DOHH2 (cell line): ENCODE data around the gene CCN2.

Experiments
- H3F3A ChIP-seq: fragments of 200-600 bp; sonication (generic), shearing (Covaris generic); 2 replicates; pipeline ENCODE4 v1.6.0; 2016; ENCODE audit warnings: antibody characterized with exemption, mild to moderate bottlenecking; ENCODE audit not compliant: control insufficient read depth, insufficient read depth
- H3K27ac ChIP-seq: fragments of 200-600 bp; sonication (generic); 2 replicates; pipeline ENCODE4 v1.5.1; 2014; ENCODE audit warnings: low read depth, mild to moderate bottlenecking, low read length, moderate library complexity
- H3K27me3 ChIP-seq: fragments of 200-600 bp; sonication (generic); 2 replicates; pipeline ENCODE4 v1.6.1; 2014; ENCODE audit warnings: mild to moderate bottlenecking, low read length, mixed read lengths; ENCODE audit not compliant: control insufficient read depth
- H3K36me3 ChIP-seq: fragments of 200-600 bp; sonication (generic); 2 replicates; pipeline ENCODE4 v1.6.1; 2014; ENCODE audit warnings: mild to moderate bottlenecking, low read length, moderate library complexity, mixed read lengths; ENCODE audit not compliant: control insufficient read depth
- H3K4me1 ChIP-seq: fragments of 200-600 bp; sonication (generic); 2 replicates; pipeline ENCODE4 v1.6.1; 2014; ENCODE audit warnings: mild to moderate bottlenecking, low read length, mixed read lengths; ENCODE audit not compliant: control insufficient read depth
- H3K4me2 ChIP-seq: fragments of 200-600 bp; sonication (generic); 2 replicates; pipeline ENCODE4 v1.6.0; 2014; ENCODE audit warnings: mild to moderate bottlenecking, low read length, moderate library complexity
- H3K4me3 ChIP-seq: fragments of 200-600 bp; sonication (generic); 2 replicates; pipeline ENCODE4 v1.5.1; 2014; ENCODE audit warnings: mild to moderate bottlenecking, low read length, mixed read lengths
- H3K79me2 ChIP-seq: fragments of 200-600 bp; sonication (generic); 2 replicates; pipeline ENCODE4 v1.6.1; 2014; ENCODE audit warnings: mild to moderate bottlenecking, low read length, mixed read lengths; ENCODE audit not compliant: control insufficient read depth
- H3K9me2 ChIP-seq: fragments of 200-600 bp; sonication (generic); replicated peaks from 2 replicates; pipeline ENCODE4 v1.6.1; 2014; ENCODE audit warnings: mild to moderate bottlenecking, low read length, mixed read lengths; ENCODE audit not compliant: control insufficient read depth
- H3K9me3 ChIP-seq: fragments of 200-600 bp; sonication (generic); 2 replicates; pipeline ENCODE4 v1.6.1; 2014; ENCODE audit warnings: antibody characterized with exemption, low read length, mixed read lengths; ENCODE audit not compliant: control insufficient read depth, insufficient read depth
- H4K20me1 ChIP-seq: fragments of 200-600 bp; sonication (generic); 2 replicates; pipeline ENCODE4 v1.6.0; 2014; ENCODE audit warnings: low read depth, mild to moderate bottlenecking, antibody characterized with exemption, low read length, moderate library complexity; ENCODE audit not compliant: control insufficient read depth, insufficient read depth
- EZH2phosphoT487 ChIP-seq: fragments of 200-600 bp; sonication (generic); IDR thresholded peaks from 2 replicates; pipeline ENCODE4 v1.6.1; 2017; ENCODE audit warnings: borderline replicate concordance, mild to moderate bottlenecking, antibody characterized with exemption, low read length, moderate library complexity, mixed read lengths
- TF ChIP-seq, protein P1 (sequence below): fragments of 200-600 bp; sonication (generic); IDR thresholded peaks from one replicate; pipeline ENCODE4 v1.5.1; 2014; ENCODE audit warnings: antibody characterized with exemption, mild to moderate bottlenecking, low read depth, low read length; ENCODE audit not compliant: poor library complexity, severe bottlenecking

CCN2 gene

DNA sequence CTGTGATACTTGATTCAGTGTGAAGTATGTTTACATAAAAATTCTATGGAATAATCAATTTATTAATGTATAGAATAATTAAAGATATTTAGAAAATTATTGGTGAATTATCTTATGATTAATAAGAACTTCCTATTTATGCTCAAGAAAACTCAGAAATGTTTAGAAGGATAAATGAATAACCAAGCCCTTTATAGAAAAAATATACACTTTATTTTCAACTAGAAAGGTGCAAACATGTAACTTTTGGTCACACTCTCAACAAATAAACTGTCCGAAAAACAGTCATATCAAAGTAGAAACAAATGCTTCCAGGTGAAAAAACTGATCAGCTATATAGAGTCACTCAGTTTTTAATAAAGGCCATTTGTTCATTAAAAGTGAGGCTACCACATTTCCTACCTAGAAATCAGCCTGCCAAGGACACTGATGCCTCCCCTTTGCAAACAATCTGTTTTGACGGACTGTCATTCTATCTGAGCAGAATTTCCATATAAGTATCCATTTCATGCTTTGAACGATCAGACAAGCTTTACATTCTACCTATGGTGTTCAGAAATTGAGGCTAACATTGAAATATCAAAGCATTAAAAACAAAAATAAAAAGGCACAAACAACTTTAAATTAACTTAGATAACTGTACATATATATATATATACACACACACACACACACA lies 3.0 kb downstream of the CCN2 start:
- H3K9me2 ChIP-seq: no peaks in the 10 kb centered on the region
- no peaks in the 10 kb centered on the region for H3F3A ChIP-seq
- peaks cover 20% of the 10 kb centered on the region for H3K4me1 ChIP-seq
- TF ChIP-seq, protein P1, sequence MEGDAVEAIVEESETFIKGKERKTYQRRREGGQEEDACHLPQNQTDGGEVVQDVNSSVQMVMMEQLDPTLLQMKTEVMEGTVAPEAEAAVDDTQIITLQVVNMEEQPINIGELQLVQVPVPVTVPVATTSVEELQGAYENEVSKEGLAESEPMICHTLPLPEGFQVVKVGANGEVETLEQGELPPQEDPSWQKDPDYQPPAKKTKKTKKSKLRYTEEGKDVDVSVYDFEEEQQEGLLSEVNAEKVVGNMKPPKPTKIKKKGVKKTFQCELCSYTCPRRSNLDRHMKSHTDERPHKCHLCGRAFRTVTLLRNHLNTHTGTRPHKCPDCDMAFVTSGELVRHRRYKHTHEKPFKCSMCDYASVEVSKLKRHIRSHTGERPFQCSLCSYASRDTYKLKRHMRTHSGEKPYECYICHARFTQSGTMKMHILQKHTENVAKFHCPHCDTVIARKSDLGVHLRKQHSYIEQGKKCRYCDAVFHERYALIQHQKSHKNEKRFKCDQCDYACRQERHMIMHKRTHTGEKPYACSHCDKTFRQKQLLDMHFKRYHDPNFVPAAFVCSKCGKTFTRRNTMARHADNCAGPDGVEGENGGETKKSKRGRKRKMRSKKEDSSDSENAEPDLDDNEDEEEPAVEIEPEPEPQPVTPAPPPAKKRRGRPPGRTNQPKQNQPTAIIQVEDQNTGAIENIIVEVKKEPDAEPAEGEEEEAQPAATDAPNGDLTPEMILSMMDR: no peak
- no peak for TF ChIP-seq EZH2phosphoT487
- H3K4me2 ChIP-seq: no peak overlapping the region
- peaks cover 23% of the 10 kb centered on the region for H3K27me3 ChIP-seq
- no peaks in the 10 kb centered on the region for H3K36me3 ChIP-seq
- no peaks in the 10 kb centered on the region for H3K79me2 ChIP-seq
- H3K4me3 ChIP-seq: no peak overlapping the region
- H3K9me3 ChIP-seq: no peaks in the 10 kb centered on the region
- H4K20me1 ChIP-seq: no peaks in the 10 kb centered on the region
- H3K27ac ChIP-seq: no peak overlapping the region

DNA sequence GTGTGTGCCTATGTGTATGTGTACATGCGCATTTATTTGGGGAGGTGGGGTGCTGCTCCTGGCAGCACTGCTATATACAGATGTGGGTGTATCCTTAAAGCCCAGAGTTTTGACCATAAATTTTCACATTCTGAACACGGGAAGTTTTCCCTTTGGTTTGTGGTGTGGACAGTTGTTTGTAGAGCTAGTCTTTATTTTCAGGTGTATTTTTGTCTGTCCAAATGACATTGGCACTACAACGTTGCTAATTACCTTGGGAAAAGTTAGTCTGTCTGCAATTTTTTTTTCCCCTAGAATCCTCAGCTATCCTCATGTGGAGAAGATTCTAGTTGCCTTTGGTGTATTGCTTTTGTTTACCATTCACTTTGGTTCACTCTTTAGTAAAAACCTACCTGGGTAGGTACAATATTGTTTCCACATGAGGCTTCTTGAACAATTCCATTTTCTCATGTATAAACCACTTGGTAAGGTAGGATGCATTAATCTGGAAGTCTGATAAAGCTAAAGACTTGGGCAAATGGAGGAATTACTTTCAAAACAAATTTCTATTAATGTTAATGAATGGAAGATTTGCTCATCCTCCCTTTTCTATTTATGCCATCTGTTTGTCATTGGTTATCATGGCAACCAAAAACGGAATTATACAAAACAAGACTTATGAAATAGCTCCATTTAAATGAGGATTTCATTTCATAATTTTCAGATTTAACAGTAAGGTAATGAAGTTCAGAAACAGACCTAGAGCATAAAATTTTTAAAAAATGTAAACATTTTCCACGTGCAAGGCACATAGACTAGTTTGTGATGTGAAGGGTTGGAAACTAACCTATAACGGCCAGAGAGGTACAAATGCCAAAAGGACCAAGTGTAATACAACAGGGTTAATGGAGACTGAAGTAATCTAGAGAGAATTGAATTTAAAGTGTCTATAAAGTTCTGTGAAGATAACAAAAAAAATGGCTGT lies 3.9 kb downstream of the CCN2 start:
- Histone ChIP-seq H3K9me3 (no peaks in the 10 kb centered on the region), H3K36me3 (no peaks in the 10 kb centered on the region), H3K79me2 (no peaks in the 10 kb centered on the region), H3K4me2 (peak overlapping the region; percentile 39), H3K4me3 (peak overlapping the region; percentile 28; the same call in 1 of the 2 replicates), H4K20me1 (no peaks in the 10 kb centered on the region), H3K9me2 (no peaks in the 10 kb centered on the region), H3K27ac (0 out of 2 replicates have a peak overlapping the region, but pooled peaks have one; percentile 27), H3K27me3 (peaks cover 19% of the 10 kb centered on the region), H3F3A (no peaks in the 10 kb centered on the region), H3K4me1 (peaks cover 20% of the 10 kb centered on the region)
- TF ChIP-seq, protein P1: no peak
- TF ChIP-seq EZH2phosphoT487: no peak

DNA sequence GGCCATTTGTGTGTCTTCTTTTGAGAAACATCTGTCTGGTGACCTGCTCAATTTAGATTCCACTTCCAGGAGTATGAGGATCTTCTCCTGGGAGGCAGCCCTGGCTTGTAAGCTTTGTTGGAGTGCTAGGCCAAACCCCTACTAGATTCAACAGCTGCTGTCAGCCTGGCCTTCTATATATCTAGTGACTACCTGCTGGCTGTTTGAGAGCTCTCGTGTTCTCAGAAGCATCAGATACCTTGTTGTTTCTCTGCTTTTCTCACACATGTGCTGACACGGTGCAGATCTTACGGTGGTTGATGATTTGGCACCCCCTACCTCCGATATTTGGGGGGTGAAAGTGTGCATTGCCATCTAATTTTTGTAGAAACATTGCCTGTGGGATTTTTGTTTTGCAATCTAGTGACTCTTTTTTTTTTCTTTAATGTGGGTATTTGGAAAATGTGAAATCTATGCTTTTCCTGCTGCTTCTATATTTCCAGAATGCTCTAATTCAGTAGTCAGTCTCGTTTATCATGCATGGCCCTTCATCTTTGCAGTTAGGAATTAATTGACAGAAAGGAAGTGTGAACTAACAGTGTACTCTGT lies 4.7 kb downstream of the CCN2 start:
- H3K36me3 ChIP-seq: no peaks in the 10 kb centered on the region
- H4K20me1 ChIP-seq: no peaks in the 10 kb centered on the region
- TF ChIP-seq, protein P1: no peak
- no peak for TF ChIP-seq EZH2phosphoT487
- H3F3A ChIP-seq: no peaks in the 10 kb centered on the region
- no peaks in the 10 kb centered on the region for H3K79me2 ChIP-seq
- no peaks in the 10 kb centered on the region for H3K9me3 ChIP-seq
- peaks cover 20% of the 10 kb centered on the region for H3K4me1 ChIP-seq
- H3K4me3 ChIP-seq: peak overlapping the region; percentile 28; the same call in 1 of the 2 replicates
- peak overlapping the region; percentile 27 for H3K27ac ChIP-seq
- peak overlapping the region; percentile 39 for H3K4me2 ChIP-seq
- H3K9me2 ChIP-seq: no peaks in the 10 kb centered on the region
- peaks cover 11% of the 10 kb centered on the region for H3K27me3 ChIP-seq
